Activated T-helper 1 cell treated with anti-CD3 and anti-CD28 coated beads, Interleukin-2, amount 50 U/mL, for 16 hours (primary cell): ENCODE results near the gene RPS6KA4.

ENCODE experiments used
- DNase-seq, 2 donors: peaks; one replicate each; pipeline ENCODE4 v3.0.0-alpha.2; 2020; ENCODE audit warnings: low read depth in 1 of 2, low spot score in 1 of 2

The RPS6KA4 gene

DNA sequence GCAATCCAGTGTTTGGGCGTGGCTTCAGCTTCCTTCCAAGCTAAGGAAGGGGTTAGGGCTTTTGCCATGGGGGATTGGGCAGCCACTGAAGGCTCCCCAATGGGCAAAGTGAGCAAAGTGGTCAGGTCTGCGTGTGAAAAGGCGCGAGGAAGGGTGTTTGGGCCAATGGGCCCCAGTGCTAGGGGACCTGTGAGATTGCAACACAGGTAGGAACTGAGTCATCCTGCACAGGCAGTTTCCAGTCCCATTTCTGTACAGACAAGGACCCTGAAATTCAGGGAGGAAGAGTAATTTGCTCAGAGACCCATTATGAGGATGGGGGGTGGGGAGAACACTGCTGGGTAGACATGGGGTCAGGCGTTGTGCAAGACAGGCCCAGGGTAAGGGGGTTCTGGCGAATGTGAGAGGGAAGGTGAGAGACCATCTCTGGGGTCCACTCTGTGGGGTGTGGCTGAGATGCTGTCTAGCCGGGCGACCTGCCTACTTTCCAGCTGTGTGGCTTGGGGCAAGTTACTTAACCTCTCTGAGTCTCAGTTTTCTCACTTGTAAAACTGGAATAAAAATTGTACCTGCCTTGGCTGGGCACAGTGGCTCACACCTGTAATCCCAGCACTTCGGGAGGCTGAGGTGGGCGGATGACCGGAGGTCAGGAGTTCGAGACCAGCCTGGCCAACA, 11.6 kb upstream of the RPS6KA4 start:
- DNase-seq = no peak

DNA sequence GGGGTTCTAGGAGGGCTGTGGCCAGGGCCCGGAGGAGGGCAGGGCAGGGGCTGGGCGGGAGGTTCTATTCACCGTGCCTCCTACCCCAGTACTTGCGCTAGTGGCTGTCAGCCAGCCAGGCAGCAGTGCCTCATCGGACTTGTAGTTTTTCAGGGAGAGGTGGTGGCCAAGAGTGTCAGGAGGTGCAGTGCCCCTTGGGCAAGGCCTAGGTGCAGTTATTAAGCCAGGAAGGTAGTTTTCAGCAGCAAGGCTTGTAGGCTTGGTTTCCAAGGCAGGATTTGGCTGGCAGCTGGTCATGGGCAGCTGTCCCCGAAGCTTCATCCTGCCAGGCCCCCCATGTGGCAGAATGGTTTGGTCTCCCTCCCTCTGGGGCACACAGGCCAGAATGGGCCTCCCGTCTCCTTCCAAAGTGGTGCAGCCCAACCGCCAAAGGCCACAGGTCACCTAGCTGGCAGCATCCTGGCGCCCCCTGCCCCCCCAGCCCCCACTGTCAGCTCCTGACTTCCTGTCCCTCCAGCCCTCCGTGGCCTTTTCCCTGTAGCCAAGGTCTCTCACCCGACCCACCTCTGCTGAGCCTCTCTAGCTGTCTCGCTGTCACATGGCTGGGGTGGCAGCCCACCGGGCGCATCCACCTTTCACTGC, 10.5 kb upstream of the RPS6KA4 start:
- DNase-seq = no peak

DNA sequence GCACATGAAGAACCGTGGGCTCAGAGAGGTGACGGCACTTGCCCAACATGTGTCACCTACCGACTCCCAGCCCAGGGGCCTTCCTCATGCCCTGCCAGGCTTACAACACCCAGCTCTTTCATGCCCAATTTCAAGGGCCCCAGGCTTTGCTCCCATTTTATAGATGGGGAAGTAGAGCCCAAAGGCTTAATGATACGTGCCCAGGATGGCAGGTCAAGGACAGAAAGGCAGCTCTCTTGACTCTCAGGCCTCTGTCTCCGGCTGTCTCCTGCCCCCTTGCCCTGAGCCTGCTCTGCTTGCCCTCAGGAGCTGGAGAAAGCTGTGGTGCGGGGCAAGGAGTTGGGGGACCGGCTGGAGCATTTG, 10.0 kb upstream of the RPS6KA4 start:
- DNase-seq = no peak

DNA sequence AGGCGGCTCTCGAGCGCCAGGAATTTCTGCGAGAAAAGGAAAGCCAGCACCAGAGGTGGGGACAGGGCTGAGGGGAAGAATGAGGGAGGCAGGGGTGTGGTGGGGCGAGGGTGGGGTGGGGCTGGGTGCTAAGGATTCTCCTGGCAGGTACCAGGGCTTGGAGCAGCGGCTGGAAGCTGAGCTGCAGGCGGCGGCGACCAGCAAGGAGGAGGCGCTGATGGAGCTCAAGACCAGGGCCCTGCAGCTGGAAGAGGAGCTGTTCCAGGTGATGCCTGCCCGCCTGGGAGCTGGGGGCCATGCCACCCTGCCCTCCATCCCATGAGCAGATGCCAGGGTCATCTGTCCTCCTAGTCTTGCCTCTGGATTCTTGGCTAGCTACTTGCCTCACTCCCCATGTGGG, 9.6 kb upstream of the RPS6KA4 start:
- DNase-seq = no peak

DNA sequence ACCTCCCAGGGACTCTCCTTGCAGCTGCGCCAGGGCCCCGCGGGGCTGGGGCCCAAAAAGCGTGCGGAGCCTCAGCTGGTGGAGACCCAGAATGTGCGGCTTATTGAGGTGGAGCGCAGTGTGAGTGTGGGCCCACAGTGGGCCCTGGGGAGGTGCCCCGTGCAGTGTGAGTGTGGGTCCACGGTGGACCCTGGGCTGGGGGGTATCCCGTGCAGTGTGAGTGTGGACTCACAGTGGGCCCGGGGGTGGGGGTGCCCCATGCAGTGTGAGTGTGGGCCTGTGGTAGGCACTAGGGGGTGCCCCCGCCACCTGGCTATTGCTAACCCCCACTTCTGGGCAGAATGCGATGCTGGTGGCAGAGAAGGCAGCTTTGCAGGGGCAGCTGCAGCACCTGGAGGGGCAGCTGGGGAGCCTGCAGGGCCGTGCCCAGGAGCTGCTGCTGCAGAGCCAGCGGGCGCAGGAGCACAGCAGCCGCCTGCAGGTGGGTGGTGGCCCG, 7.8 kb upstream of the RPS6KA4 start:
- DNase-seq = no peak

DNA sequence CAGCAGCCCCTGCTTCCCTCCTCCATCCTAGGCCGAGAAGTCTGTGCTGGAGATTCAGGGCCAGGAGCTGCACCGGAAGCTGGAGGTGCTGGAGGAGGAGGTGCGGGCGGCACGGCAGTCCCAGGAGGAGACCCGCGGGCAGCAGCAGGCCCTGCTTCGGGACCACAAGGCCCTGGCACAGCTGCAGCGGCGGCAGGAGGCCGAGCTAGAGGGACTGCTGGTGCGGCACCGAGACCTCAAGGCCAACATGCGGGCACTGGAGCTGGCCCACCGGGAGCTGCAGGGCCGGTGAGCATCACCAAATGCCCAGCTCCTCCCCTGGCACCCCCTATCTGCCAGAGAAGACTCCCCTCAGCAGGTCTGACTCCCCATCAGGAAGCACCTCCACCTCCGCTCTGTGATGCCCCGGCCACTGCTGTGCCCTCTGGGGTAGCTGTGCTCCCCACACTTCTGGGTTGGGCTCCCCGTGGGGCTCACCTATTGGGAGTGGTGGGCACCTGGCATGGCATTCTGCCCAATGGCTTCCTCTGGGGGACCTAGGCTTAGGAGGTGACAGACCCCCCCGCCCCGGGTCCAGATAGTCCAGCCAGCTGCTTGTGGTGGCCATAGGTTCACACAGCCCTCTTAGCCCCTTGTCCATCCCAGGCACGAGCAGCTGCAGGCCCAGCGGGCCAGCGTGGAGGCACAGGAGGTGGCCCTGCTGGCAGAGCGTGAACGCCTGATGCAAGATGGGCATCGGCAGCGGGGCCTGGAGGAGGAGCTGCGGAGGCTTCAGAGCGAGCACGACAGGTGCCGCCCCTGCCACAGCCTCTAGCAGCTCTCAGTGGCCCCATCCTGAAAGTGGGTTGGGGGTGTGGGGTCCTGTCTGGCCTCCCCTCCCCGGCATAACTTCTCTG, 6.6 kb upstream of the RPS6KA4 start:
- DNase-seq = no peak

DNA sequence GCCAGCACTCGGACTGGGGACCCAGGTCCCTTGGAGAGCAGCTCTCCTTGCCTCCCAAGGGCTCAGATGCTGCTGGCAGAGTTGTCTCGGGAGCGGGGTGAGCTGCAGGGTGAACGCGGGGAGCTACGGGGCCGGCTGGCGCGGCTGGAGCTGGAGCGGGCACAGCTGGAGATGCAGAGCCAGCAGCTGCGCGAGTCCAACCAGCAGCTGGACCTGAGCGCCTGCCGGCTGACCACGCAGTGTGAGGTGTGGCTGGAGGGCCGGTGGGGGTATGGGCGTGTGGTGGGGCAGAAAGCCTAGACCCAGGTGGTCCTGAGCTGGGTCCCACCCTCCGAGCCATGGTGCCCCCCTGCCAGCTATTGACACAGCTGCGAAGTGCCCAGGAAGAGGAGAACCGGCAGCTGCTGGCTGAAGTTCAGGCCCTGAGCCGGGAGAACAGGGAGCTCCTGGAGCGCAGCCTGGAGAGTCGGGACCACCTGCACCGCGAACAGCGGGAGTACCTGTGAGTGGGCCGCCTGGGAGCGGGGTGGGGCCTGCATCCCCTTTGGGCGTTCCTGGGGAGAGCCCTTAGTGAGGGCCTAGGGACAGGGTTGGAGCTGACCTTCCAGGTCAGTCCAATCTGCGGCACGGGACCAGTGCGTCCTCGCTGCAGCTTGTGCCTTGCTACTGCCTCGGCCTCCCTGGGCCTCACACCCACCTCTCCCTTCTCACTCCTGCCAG, 5.8 kb upstream of the RPS6KA4 start:
- DNase-seq = no peak

DNA sequence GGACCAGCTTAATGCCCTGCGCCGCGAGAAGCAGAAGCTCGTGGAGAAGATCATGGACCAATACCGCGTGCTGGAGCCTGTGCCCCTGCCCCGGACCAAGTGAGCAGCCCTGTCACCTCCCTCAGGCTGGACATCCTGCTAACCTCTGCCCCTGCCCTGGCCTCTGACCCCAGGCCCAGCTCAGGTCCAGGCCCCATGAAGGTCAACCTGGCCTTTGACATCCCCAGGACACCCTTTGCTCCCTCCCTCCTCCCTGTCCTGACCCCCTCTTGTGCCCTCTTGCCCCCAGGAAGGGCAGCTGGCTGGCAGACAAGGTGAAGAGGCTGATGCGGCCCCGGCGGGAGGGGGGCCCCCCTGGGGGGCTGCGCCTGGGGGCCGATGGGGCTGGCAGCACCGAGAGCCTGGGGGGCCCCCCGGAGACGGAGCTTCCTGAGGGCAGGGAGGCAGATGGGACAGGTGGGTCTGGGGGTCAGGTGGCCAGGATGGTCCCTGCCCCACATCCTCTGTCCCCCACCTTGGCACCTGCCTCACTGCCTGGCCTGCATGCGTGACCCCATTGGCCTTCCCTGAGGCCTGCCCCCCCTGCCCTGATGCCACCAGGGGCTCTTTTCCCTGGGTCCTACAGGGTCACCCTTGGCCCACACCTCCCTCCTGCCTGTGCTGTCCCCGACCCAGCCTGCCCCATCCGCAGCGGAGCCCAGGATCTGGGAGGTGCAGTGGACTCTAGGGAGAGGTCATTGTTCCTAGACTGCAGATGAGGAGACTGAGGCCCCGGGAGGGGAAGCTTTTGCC, 5.1 kb upstream of the RPS6KA4 start:
- no peak for DNase-seq

DNA sequence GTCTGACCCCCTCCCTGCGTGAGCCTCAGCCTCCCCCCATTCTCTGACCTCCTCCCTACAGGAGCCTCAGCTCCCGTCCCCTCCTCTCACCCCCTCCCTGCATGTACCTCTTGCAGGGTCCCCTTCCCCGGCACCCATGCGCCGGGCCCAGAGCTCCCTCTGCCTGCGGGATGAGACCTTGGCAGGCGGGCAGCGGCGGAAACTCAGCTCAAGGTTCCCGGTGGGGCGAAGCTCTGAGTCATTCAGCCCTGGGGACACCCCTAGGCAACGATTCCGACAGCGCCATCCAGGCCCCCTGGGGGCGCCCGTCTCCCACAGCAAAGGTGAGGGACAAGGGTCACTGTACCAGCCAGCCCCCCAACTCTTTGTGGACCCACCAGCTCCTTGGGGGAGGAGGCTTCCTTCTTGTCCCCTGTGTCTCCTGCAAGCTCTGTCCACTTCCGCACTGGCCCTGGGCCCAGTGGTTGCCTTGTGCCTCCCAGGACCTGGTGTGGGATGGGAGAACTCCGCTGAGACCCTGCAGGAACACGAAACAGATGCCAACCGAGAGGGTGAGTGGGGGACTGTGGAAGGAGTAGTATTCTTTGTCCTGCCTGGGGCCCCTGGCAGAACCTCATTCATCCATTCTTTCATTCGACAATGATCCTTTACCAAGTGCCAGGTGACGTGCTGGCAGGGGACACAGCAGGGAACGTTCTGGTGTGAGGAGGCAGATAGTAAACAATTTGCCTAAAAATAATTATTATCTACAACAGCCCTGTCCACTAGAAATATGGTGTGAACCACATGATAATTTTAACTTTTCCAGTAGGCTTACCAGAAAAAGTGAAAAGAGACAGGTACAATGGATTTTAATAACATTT, 3.7 kb upstream of the RPS6KA4 start:
- no peak for DNase-seq

DNA sequence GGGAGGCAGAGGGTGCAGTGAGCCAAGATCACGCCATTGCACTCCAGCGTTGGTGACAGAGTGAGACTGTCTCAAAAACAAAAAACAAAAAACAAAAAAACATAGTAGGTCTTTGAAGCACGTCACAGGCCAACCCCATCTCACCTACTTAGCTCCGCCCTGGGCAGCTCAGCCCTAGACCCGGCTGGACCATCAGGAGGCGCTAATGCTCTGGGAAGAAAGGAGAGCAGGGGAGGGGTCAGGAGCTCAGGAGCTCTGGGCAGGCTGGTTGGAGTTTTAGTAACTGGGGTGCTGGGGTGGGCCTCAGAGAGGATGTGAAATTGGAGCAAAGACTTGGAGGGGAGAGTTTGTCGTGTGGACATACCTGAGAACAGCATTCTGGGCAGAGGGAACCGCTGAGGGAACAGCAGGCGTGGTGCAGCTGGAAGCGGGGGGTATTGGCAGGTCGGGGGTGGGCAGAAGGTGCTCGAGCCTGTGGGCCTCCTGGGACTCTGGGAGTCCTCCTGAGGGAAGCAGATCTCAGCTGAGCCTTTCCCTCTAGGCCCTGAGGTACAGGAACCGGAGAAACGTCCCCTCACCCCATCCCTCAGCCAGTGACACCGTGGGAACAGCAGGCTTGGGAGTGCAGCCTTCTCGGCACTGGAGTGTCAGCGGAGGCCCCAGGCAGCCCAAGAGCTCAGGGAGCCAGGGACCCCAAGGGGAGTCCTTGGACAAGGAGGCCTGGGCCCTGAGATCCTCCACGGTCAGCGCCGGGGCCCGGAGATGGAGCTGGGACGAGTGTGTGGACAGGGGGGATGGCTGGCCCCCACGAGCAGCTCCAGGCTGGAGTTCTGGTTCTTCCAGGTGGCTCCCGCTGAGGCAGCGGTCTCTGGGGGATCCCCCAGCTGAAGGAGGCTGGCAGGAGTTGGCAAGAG, 2.2 kb upstream of the RPS6KA4 start:
- no peak for DNase-seq

DNA sequence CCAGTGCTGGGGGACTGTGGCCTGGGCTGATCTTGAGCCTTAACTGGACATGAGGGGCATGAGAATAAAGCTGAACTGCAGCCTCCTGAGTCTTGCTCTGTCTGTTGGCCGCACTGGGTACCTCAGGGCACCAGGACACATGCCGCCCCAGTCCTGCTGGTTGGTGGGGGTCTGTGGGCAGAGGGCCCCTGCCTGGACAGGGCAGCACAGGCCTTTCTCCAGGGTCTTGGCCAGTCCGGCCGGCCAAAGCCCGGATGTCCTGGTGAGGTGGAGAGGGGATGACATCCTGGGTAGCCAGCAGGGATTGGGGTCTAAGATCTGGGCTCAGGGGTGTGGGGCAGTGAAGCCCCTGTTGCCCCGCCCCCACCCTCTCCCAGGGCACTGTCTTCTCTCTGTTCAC, 1.5 kb upstream of the RPS6KA4 start:
- DNase-seq = no peak

DNA sequence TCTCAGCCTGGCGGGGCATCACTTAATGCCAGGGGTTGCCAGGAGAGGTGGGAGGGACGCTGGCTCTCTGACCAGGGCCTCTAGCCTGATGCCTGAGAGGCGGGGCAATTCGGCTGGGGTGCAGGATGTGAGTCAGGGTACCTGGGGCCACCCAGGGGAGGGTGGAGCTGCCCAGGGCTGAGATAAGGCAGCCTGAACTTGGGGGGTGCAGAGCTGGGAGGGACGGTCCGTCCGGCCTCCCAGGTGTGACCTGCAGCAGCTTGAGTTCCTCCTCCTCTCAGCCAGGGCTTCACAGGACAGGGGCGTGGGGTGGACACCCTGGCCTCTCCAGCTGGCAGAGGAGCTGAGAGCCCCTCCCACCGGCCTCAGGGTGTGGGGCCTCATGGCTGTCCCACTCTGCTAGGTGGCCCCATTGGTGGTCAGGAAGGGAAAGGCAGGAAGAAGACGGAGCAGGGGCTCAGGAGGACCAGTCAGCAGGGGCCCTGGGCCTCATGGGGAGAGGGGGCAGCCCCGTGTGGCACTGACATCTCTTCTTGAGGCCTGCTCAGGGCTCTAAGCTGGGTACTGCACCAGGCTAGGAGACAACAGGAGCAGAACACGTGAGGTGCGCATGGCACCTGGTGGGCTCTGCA, 942 bp upstream of the RPS6KA4 start:
- no peak for DNase-seq

DNA sequence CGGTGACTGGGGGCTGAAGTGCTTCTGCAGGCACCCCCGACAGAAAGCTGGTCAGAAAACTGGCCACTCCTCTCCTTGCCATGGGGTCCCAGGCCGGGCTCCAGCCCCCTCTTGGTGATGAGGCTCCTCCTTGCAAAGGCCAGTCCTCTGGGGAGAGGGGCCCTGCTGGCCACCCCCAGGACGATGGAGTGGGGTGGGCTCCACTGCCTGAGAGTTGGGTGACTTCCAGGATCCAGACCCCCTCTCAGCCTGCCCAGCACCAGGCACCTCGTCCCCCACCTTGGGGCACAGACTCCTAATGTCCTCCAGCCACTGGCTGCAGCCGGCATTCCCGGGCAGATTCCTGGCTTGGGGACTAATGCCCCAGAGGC, 441 bp upstream of the RPS6KA4 start:
- no peak for DNase-seq

DNA sequence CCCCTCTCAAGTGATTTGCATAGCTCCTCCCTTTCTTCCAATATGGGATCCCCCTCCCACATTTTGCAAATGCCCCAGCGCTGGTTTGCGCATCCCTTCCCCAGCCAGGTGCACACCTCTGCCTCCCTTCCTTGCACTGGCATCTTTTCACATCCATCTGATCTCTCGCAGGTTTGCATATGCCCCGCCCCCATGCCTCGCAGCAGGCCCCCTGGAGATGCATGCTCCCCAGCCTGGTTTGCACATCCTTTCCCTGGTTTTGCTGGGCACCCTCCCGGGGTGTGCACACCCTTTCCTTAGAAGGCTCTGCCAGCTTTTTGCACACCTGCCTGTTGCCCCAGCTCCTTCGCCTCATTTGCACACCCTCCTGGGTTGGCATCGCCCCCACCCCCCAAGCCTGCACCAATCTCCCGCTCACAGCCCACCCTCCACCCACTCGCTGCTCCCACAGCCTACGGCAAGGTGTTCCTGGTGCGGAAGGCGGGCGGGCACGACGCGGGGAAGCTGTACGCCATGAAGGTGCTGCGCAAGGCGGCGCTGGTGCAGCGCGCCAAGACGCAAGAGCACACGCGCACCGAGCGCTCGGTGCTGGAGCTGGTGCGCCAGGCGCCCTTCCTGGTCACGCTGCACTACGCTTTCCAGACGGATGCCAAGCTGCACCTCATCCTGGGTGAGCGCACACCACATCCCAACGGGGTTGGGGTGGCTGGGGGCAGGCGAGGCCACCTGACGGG, 917 bp downstream of the RPS6KA4 start:
- no peak for DNase-seq

DNA sequence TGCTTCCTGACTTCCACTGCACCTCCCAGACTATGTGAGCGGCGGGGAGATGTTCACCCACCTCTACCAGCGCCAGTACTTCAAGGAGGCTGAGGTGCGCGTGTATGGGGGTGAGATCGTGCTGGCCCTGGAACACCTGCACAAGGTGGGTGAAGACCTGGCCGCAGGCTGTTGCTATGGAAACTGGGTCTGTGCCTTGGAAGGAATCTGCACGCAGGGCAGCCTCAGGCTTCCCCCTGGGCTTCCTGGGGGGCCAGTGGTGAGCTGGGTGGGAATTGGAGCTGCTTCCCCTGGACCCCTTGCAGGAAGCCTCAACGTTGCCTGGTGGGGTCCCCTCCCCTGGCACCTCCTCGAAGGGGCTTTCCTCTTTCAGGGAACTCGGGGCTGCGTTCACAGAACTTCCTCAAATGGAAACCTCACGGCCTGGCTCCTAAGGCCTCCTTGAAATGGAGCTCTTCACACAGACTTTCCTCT, 1.5 kb downstream of the RPS6KA4 start:
- DNase-seq = no peak

DNA sequence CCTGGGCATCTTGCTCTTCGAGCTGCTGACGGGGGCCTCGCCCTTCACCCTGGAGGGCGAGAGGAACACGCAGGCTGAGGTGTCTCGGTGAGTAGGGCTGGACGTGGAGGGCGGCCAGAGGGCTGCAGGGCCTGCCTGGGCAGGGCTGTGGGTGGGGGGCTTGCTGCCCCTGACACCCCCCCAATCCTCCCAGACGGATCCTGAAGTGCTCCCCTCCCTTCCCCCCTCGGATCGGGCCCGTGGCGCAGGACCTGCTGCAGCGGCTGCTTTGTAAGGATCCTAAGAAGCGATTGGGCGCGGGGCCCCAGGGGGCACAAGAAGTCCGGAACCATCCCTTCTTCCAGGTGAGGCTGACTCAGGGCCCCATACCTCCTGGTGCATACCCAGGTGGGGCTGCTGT, 2.7 kb downstream of the RPS6KA4 start:
- no peak for DNase-seq

DNA sequence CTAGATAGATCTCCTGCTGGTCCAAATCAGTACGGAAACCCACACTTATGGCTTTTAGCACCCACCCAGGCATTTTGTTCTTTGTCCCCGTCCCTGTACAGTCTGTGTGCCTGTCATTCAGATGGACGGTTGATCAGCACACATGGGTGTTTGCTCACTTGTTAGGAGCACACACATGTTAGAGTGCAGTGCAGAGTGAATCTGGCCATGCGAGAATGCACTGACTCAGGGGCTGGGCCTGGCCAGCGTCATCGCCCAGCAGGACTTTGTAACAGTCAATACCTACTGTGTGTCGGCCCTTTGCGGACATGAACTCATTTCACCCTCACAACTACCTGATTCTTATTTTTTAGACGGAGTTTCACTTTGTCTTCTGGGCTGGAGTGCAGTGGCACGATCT, 3.4 kb downstream of the RPS6KA4 start:
- DNase-seq = no peak
